Osteocyte (in vitro differentiated cells): ENCODE results near the gene EIF2S2. TPM values are rescaled to one million over a fixed set of nuclear protein-coding genes. Genes with fewer than 3 reads are reported as not detected.
"Not testable (repeated sequence)": the region's sequence is repeated elsewhere in the genome, so short reads cannot be mapped to it uniquely, and the experiment has no call there.

Experiments
- DNase-seq: peaks from one replicate; pipeline ENCODE4 v3.0.0; 2021; ENCODE audit warnings: mixed read lengths; ENCODE audit not compliant: unreplicated experiment; ENCODE audit errors: extremely low spot score
- H3K27ac Mint-ChIP-seq: one replicate; pipeline ENCODE4 v1.8.0; 2021; ENCODE audit warnings: mild to moderate bottlenecking, mixed read lengths; ENCODE audit not compliant: unreplicated experiment
- H3K27me3 Mint-ChIP-seq: one replicate; pipeline ENCODE4 v1.8.0; 2021; ENCODE audit warnings: mixed read lengths; ENCODE audit not compliant: unreplicated experiment
- H3K36me3 Mint-ChIP-seq: one replicate; pipeline ENCODE4 v1.8.0; 2021; ENCODE audit warnings: mixed read lengths; ENCODE audit not compliant: unreplicated experiment
- H3K4me1 Mint-ChIP-seq: one replicate; pipeline ENCODE4 v1.8.0; 2021; ENCODE audit warnings: mixed read lengths; ENCODE audit not compliant: unreplicated experiment
- H3K4me3 Mint-ChIP-seq: one replicate; pipeline ENCODE4 v1.8.0; 2021; ENCODE audit warnings: mild to moderate bottlenecking, moderate library complexity, mixed read lengths; ENCODE audit not compliant: unreplicated experiment
- H3K9me3 Mint-ChIP-seq: one replicate; pipeline ENCODE4 v1.8.0; 2021; ENCODE audit warnings: mixed read lengths; ENCODE audit not compliant: unreplicated experiment
- total RNA-seq: library from RNA; stranded (reverse); gene quantifications from 2 replicates; pipeline ENCODE4 v1.2.1, GENCODE V29; 2021
- TF ChIP-seq, protein P1 (sequence below): fragments of 200-600 bp; sonication (generic); IDR thresholded peaks from 2 replicates; pipeline ENCODE4 v1.5.0; 2021; ENCODE audit warnings: antibody characterized with exemption, mild to moderate bottlenecking, moderate library complexity

Gene EIF2S2
- total RNA-seq, 1 donor from 2014 or later = 87.9 TPM

DNA sequence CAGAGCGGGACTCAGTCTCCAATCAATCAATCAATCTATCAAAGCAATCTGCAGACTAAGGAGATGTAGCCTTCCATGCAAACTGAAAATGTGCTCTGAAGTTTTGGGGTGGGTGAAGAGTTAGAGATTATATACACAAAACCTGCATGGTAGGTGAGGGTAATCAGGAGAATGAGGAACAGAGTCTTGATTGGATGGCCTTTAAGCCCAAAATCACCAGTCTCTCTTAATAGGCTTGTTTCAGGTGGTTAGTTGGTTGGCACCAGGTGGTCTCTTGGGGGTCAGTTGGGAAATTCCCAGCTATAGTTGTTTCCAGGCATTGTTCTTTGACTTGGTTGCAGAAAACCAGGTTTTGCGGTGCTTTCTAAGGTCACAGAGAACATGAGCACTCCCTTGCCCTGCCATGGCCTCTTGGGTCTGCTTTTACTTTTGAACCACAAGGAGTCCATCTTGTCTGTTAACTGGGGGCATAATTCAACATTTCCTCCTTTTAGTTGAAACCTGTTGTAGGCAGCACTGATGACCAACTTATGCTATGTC, 33.3 kb upstream of the EIF2S2 start:
- peaks cover 6% of the 10 kb centered on the region for H3K4me1 Mint-ChIP-seq
- no peaks in the 10 kb centered on the region for H3K36me3 Mint-ChIP-seq
- TF ChIP-seq, protein P1, sequence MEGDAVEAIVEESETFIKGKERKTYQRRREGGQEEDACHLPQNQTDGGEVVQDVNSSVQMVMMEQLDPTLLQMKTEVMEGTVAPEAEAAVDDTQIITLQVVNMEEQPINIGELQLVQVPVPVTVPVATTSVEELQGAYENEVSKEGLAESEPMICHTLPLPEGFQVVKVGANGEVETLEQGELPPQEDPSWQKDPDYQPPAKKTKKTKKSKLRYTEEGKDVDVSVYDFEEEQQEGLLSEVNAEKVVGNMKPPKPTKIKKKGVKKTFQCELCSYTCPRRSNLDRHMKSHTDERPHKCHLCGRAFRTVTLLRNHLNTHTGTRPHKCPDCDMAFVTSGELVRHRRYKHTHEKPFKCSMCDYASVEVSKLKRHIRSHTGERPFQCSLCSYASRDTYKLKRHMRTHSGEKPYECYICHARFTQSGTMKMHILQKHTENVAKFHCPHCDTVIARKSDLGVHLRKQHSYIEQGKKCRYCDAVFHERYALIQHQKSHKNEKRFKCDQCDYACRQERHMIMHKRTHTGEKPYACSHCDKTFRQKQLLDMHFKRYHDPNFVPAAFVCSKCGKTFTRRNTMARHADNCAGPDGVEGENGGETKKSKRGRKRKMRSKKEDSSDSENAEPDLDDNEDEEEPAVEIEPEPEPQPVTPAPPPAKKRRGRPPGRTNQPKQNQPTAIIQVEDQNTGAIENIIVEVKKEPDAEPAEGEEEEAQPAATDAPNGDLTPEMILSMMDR = no peak
- no peak overlapping the region for H3K4me3 Mint-ChIP-seq
- no peaks in the 10 kb centered on the region for H3K9me3 Mint-ChIP-seq
- no peak for DNase-seq
- peaks cover 16% of the 10 kb centered on the region for H3K27me3 Mint-ChIP-seq
- H3K27ac Mint-ChIP-seq = no peak overlapping the region

DNA sequence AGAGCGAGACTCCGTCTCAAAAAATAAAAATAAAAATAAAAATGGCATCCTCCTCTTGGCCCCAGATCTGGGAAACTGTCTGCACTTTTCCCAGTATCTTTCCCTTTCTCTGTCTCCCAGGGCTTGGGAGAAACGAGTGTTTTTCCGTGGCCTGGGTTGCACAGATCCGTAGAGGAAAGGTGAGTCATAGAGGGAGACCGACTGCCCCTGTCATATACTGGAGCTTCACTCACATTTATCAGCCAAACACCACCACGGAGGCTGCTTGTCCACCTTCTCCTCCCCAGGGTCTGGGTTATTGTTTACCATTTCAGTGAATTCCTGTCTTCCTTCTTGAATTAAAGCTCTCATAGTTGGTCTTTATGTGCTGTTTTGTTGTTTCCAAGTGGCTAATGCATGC, 31.9 kb upstream of the EIF2S2 start:
- Mint-ChIP-seq H3K27me3 (peaks cover 24% of the 10 kb centered on the region), H3K4me3 (no peak overlapping the region), H3K4me1 (no peaks in the 10 kb centered on the region), H3K9me3 (no peaks in the 10 kb centered on the region), H3K27ac (no peak overlapping the region), H3K36me3 (no peaks in the 10 kb centered on the region)
- TF ChIP-seq, protein P1 = no peak
- no peak for DNase-seq

DNA sequence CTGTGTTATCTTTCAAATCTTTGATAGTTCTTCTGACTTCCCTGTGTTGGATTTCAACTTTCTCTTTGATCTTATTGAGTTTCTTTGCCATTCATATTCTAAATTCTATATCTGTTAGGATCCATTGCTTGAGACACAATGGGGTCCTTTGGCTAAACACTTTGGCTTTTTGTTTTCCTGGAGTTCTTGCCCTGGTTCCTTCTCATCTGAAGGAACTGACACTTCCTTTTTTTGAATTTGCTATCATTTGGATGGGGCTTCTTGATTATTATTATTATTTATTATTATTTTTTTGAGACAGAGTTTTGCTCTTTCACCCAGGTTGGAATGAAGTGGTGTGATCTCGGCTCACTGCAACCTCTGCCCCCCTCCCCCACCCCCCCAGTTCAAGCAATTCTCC, 30.1 kb upstream of the EIF2S2 start:
- TF ChIP-seq, protein P1 = no peak
- H3K36me3 Mint-ChIP-seq = no peaks in the 10 kb centered on the region
- H3K9me3 Mint-ChIP-seq = no peaks in the 10 kb centered on the region
- H3K4me1 Mint-ChIP-seq = no peaks in the 10 kb centered on the region
- no peak overlapping the region for H3K4me3 Mint-ChIP-seq
- no peak overlapping the region for H3K27ac Mint-ChIP-seq
- H3K27me3 Mint-ChIP-seq = peaks cover 29% of the 10 kb centered on the region
- no peak for DNase-seq

DNA sequence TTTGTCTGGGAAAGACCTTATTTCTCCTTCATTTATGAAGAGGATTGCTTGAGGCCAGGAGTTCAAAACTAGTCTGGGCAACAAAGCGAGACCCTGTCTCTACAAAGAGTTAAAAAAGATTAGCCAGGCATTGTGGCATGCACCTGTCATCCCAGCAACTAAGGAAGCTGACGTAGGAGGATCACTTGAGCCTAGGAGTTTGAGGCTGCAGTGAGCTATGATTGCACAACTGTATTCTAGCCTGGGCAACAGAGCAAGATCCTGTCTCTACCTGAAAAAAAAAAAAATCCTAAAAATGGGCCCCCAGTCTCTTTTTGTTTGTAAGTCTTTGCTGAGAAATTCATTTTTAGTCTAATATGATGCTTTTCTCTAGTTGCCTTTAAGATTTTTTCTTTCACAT, 29.2 kb upstream of the EIF2S2 start:
- H3K27ac Mint-ChIP-seq = no peak overlapping the region
- TF ChIP-seq, protein P1 = no peak
- H3K4me1 Mint-ChIP-seq = no peaks in the 10 kb centered on the region
- no peaks in the 10 kb centered on the region for H3K9me3 Mint-ChIP-seq
- H3K4me3 Mint-ChIP-seq = no peak overlapping the region
- DNase-seq = no peak
- H3K27me3 Mint-ChIP-seq = peaks cover 29% of the 10 kb centered on the region
- H3K36me3 Mint-ChIP-seq = no peaks in the 10 kb centered on the region

DNA sequence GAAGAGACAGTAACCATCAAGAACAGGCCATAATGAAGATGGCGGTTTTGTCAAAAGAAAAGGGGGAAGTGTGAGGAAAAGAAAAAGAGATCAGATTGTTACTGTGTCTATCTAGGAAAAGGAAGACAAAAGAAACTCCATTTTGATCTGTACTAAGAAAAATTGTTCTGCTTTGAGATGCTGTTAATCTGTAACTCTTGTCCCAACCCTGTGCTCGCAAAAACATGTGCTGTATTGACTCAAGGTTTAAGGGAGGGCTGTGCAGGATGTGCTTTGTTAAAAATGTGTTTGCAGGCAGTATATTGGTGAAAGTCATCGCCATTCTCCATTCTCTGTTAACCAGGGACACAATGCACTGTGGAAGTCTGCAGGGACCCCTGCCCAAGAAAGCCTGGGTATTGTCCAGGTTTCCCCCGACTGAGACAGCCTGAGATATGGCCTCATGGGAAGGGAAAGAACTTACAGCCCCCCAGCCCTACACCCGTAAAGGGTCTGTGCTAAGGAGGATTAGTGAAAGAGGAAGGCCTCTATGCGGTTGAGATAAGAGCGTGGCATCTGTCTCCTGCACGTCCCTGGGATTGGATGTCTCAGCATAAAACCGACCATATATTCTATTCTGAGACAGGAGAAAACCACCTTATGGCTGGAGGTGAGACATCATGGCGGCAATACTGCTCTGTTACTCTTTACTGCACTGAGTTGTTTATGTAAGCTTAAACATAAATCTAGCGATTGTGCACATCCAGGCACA, 23.7 kb upstream of the EIF2S2 start:
- H3K27ac Mint-ChIP-seq = not testable (repeated sequence)

DNA sequence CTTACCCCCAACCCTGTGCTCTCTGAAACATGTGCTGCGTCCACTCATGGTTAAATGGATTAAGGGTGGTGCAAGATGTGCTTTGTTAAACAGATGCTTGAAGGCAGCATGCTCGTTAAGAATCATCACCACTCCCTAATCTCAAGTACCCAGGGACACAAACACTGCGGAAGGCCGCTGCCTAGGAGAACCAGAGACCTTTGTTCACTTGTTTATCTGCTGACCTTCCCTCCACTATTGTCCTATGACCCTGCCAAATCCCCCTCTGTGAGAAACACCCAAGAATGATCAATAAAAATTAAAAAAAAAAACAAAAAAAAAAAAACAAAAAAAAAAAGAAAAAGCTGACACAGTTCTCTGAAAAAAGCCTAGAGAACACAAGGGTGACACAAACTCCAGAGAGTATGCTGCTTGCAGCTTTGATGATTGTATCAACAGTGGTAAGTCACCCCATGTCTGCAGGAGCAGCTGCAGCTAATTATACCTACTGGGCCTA, 21.4 kb upstream of the EIF2S2 start:
- Mint-ChIP-seq H3K4me1 (peaks cover 11% of the 10 kb centered on the region), H3K27me3 (peaks cover 26% of the 10 kb centered on the region)
- not testable (repeated sequence) for H3K27ac Mint-ChIP-seq, H3K36me3 Mint-ChIP-seq, H3K4me3 Mint-ChIP-seq, DNase-seq, H3K9me3 Mint-ChIP-seq

More for the DNA sequence above, 23.7 kb upstream of the EIF2S2 start:
- H3K4me1 Mint-ChIP-seq, H3K9me3 Mint-ChIP-seq, H3K36me3 Mint-ChIP-seq, DNase-seq, H3K4me3 Mint-ChIP-seq: not testable (repeated sequence)
- peaks cover 26% of the 10 kb centered on the region for H3K27me3 Mint-ChIP-seq

DNA sequence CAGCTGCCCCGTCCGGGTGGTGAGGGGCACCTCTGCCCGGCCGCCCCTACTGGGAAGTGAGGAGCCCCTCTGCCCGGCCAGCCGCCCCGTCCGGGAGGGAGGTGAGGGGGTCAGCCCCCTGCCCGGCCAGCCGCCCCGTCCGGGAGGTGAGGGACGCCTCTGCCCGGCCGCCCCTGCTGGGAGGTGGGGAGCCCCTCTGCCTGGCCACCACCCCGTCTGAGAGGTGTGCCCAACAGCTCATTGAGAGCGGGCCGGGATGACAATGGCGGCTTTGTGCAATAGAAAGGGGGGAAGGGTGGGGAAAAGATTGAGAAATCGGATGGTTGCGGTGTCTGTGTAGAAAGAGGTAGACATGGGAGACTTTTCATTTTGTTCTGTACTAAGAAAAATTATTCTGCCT, 20.9 kb upstream of the EIF2S2 start:
- H3K36me3 Mint-ChIP-seq, H3K27ac Mint-ChIP-seq, DNase-seq, H3K4me3 Mint-ChIP-seq, H3K9me3 Mint-ChIP-seq: not testable (repeated sequence)
- peaks cover 30% of the 10 kb centered on the region for H3K27me3 Mint-ChIP-seq
- peaks cover 11% of the 10 kb centered on the region for H3K4me1 Mint-ChIP-seq

DNA sequence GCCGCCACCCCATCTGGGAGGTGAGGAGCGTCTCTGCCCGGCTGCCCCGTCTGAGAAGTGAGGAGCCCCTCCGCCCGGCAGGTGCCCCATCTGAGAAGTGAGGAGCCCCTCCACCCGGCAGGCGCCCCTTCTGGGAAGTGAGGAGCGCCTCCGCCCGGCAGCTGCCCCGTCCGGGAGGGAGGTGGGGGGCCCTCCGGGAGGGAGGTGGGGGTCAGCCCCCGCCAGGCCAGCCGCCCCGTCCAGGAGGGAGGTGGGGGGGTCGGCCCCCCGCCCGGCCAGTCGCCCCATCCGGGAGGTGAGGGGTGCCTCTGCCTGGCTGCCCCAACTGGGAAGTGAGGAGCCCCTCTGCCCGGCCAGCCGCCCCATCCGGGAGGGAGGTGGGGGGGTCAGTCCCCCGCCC, 20.4 kb upstream of the EIF2S2 start:
- H3K36me3 Mint-ChIP-seq, H3K9me3 Mint-ChIP-seq, H3K27ac Mint-ChIP-seq, DNase-seq, H3K4me3 Mint-ChIP-seq: not testable (repeated sequence)
- Mint-ChIP-seq H3K27me3 (peaks cover 30% of the 10 kb centered on the region), H3K4me1 (peaks cover 11% of the 10 kb centered on the region)
